Putamen (tissue), 1 donor: ENCODE data around the gene ATXN7.

ENCODE experiments used
- DNase-seq: peaks from one replicate; pipeline ENCODE4 v3.0.0-alpha.2; 2016; ENCODE audit warnings: low spot score

Gene ATXN7

DNA sequence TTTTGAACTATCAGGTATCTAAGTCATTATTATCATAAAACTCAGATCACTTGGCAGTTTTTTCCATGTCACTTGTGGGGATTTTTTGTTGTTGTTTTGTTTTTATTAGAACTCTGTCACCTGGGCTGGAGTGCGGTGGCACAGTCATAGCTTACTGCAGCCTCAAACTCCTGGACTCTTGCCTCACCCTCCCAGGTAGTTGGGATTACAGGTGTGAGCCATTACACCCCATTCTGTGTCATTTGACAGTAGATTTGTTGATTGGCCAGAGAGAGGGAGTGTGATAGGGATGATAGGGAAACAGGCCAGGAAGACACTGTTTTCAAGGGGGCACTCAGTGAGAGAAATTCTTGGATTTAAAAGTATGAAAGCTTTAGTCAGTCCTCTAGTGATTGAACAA, 103.2 kb downstream of the ATXN7 start:
- no peak for DNase-seq

DNA sequence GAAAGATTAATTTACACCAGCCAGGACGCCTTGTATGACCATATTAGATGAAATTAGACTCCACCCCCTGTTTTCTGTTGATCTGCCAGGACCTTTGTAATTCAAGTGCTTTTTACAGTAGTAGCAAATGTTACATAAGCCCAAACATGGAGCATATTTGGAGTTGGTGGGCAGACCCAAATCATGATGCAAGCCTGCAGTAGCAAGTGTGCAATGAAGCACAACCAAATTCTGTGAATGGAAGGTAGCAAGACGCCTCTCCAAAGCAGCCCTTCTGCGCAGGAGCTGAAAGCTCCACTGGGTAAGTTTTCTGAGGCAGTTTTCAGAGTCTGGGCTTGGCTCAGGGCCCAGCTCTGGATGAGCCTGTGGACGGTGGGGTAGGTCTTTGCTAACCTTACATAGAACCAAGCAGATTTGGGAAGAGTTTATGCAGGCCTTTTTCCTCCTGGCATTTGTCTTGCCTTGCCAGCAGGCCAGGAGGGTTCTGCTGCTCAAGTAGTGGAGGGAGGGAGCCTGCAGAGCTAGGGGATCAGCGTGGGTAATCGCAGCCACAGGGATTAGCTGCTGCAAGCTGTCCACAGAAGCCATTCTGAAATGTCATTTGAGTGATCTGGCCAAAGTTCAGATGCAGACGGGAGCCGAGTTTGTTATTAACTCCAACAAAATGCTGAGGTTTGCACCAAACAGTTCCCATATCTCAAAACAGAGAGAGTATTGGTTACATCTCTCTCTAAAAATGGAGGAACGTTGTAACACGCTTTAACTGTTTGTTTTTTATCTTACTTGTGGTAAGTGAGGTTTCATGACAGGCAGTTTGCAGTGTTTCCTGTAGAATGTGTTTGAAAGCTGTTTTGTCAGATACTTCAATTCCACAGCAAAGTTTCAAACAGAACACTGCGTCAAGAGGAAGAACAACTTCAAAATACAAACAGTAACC, 104.3 kb downstream of the ATXN7 start:
- no peak for DNase-seq

DNA sequence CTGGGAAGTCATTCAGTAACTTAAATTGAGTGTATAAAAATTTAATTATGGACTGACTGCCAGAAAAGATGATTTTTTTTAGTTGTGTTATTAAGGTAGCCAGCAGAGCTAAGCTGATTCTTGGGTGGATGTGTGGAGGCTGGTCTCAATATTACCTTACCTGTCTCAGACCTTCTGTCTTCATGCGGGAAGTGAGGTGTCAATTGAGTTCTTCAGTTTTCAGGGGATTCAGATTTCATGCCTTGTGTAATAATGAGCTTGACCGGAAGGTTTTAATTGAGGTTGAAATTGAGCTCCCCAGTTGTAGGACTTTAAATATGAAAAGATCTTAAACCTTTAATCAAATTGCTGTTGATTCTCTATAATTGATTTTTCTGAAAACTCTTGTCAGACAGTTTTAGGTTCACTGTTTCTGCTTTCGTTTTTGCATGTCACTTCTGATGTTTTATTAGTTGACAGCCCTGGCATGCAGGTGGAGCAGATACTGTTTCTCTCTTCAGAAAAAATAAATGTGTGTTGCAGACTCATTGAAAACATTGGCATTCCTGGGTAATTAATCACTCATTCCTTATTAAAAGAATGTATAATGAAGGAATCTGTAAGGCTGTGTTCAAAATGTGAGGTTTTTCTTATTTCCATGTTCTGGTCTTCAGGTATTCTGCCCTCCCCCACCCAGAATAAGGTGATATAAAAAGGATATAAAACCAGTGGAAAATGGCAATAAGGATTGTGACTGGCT, 105.1 kb downstream of the ATXN7 start:
- no peak for DNase-seq

- DNase-seq = no peak
These were observed 106.2 kb downstream of the ATXN7 start for GRCh38 chr3:63969876-63970275.

- peak; percentile 41 for DNase-seq
These were observed 107.2 kb downstream of the ATXN7 start for GRCh38 chr3:63970631-63971475.

GRCh38 chr3:63972196-63972595, 108.5 kb downstream of the ATXN7 start:
- no peak for DNase-seq

GRCh38 chr3:63972987-63973386, 109.3 kb downstream of the ATXN7 start:
- no peak for DNase-seq

- DNase-seq = no peak
These were observed 109.7 kb downstream of the ATXN7 start for GRCh38 chr3:63973406-63973805.

GRCh38 chr3:63974451-63974850, 110.8 kb downstream of the ATXN7 start:
- DNase-seq = no peak

DNA sequence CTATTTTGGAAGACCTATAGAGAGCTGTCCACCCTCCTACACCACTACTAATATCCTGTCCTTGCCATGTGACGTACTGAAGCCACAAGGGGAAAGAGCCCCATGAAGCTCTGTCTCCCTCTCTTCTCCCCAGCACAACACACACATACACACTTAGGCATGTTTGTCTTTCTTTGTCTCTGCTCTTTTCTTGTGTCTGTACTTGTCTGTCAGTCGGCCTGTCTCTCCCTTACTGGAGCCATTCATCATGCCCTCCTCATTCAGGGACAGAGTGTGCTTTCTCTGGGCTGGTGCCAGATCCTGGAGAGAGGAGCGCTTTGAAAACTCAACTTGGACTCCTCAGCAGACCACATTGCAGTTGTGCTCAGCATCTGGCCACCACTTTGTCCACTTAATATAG, 112.1 kb downstream of the ATXN7 start:
- peak; percentile 57 for DNase-seq

DNA sequence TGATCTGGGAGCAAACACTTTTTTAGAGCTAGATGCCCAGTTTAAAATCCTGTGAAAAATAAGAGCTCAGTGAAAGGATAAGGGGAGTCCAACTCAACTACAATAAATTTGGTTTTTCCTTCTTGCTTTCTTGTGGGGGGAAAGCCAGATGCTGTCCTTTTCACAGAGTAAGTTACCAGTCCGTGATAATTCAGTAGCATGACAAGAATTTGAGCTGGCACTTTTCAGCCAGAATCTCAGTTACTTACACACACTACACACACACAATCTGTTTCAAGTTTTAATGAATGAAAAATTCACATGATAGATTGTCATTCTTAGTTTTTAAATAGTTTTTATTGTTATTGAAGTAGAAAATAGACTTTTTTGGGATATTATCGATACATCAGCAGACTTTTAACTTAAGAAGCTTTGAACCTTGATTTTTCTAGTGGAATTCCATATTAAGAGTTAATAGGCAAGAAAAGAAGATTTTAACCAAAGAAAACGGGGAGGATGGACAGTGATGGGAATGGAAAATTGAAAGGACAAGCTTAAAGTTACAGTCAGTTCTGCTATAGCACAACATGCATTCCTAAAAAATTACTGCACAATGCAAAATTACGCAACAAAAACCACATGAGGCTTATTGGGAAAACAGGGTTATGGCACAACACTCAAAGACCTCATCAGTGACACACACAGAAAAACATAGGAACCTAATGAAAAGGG, 112.6 kb downstream of the ATXN7 start:
- DNase-seq = no peak

GRCh38 chr3:63976872-63977200, 113.2 kb downstream of the ATXN7 start:
- DNase-seq = no peak

GRCh38 chr3:63977893-63978292, 114.2 kb downstream of the ATXN7 start:
- no peak for DNase-seq

GRCh38 chr3:63979093-63979885, 115.6 kb downstream of the ATXN7 start:
- peak; percentile 60 for DNase-seq

- DNase-seq = no peak
These were observed 116.4 kb downstream of the ATXN7 start for GRCh38 chr3:63980019-63980418.

DNA sequence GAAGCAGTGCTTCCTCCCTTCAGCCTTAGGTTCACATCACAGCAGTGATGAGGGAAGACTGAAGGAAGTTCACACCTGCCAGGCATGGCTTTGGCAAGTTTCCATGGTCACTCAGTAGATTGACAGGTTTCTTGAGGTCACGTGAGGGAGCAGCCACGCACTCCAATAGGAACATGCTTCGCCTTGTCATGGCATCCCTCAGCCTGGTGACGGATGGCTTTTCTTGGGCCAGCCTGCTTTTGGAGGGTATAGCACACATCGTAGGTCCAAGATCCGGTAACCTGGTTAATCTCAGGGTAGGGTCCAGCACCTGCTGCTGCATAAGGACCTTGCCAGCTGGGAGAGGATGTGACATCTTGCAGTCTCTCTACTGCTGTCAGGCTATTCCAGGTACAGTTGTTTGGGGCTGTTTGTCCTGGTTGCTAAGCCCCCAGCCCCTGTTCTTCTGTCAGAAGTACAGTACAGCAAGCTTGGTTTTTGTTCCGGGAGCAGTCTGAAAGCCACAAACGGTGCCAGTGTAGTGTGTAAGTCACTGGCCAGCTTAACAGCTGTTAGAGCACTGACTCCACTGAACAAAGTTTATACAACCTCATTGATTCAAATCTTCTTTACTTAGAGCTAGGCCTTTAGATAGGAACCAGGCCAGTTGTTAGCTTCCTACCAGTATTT, 117.3 kb downstream of the ATXN7 start:
- DNase-seq = no peak

DNA sequence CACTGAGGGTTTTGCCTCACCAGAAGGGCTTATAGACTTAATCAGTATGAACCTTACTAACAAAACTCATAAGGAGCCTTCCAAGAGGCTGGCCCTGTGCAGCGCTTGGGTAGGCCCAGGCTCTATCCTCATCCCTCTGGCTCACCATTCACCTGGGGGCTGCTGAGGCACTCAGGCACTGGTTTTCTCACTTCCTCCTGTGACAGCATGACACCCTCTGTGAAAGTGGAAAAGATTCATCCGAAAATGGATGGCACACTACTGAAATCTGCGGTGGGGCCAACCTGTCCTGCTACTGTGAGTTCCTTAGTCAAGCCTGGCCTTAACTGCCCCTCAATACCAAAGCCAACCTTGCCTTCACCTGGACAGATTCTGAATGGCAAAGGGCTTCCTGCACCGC, 118.3 kb downstream of the ATXN7 start:
- DNase-seq = no peak

DNA sequence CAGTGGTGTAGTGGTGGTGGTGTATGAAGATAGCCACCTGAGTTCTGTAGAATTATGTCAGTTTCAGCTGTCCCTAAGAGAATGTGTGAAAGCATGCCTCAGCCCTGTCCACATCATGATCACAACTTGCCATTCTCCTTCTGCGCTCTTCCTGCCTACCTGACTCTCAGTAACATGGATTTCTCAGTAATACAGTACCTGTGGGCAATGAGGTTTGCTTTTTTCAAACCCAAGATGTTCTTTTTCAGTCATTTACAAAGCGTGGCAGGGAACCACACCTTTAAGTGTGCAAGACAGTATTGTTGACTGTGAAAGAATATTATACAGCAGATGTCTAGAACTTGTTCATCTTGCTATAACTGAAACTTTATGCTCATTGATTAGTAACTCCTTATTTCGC, 120.7 kb downstream of the ATXN7 start:
- no peak for DNase-seq

GRCh38 chr3:63986146-63986545, 122.5 kb downstream of the ATXN7 start:
- DNase-seq = no peak

GRCh38 chr3:63986831-63987230, 123.2 kb downstream of the ATXN7 start:
- no peak for DNase-seq
